CD4-positive, alpha-beta memory T cell (primary cell): ENCODE measurements around the gene LRFN4. TPM values are rescaled to one million over a fixed set of nuclear protein-coding genes. Genes with fewer than 3 reads are reported as not detected.

ENCODE experiments used
- CTCF ChIA-PET: fragments of 350-600 bp; sonication (Branson Sonifier 250); formaldehyde crosslinking; loops from one replicate; lab custom pipeline; 2021; ENCODE audit warnings: inconsistent platforms; ENCODE audit not compliant: partially characterized antibody; lab: Charles Lee
- POLR2A ChIA-PET: fragments of 350-600 bp; sonication (Branson Sonifier 250); formaldehyde crosslinking; loops from one replicate; lab custom pipeline; 2021; ENCODE audit not compliant: partially characterized antibody; lab: Charles Lee
- DNase-seq, 5 donors: peaks; one replicate each; pipeline versions ENCODE4 v3.0.0 to v3.0.0-alpha.2; 2020 to 2022; ENCODE audit warnings: mixed read lengths in 1 of 5
- H3K27ac ChIP-seq: one replicate; pipeline ENCODE4 v1.7.0; 2013; ENCODE audit warnings: low read depth, low read length
- H3K27me3 ChIP-seq: 2 replicates; pipeline ENCODE4 v1.7.0; 2013; ENCODE audit warnings: mild to moderate bottlenecking, low read length, moderate library complexity; ENCODE audit not compliant: insufficient read depth
- H3K36me3 ChIP-seq: 2 replicates; pipeline ENCODE4 v1.7.0; 2013; ENCODE audit warnings: mild to moderate bottlenecking, low read length, moderate library complexity; ENCODE audit not compliant: insufficient read depth
- H3K4me1 ChIP-seq: 2 replicates; pipeline ENCODE4 v1.7.0; 2013; ENCODE audit warnings: mild to moderate bottlenecking, low read length, moderate library complexity; ENCODE audit not compliant: insufficient read depth
- H3K4me3 ChIP-seq, 2 donors: one replicate each; pipeline ENCODE4 v1.7.0; 2013; ENCODE audit warnings: low read length in 2 of 2, mild to moderate bottlenecking in 1 of 2
- H3K9me3 ChIP-seq, 2 donors: one replicate each; pipeline ENCODE4 v1.7.0; 2013; ENCODE audit warnings: low read length in 2 of 2, control low read depth in 1 of 2; ENCODE audit not compliant: control insufficient read depth in 1 of 2
- H3K27ac Mint-ChIP-seq, 7 donors: one replicate each; pipeline ENCODE4 v1.8.0; 2020 to 2021; ENCODE audit warnings: mixed read lengths in 7 of 7, mild to moderate bottlenecking in 6 of 7, inconsistent platforms in 3 of 7, moderate library complexity in 3 of 7
- H3K27me3 Mint-ChIP-seq, 2 donors: one replicate each; pipeline ENCODE4 v1.8.0; 2020 to 2021; ENCODE audit warnings: mixed read lengths in 2 of 2
- H3K36me3 Mint-ChIP-seq, 2 donors: one replicate each; pipeline ENCODE4 v1.8.0; 2020 to 2021; ENCODE audit warnings: mixed read lengths in 2 of 2, inconsistent platforms in 1 of 2, mild to moderate bottlenecking in 1 of 2
- H3K4me1 Mint-ChIP-seq, 4 donors: one replicate each; pipeline ENCODE4 v1.8.0; 2020 to 2021; ENCODE audit warnings: mixed read lengths in 4 of 4, mild to moderate bottlenecking in 1 of 4
- H3K4me3 Mint-ChIP-seq, 8 donors: one replicate each; pipeline ENCODE4 v1.8.0; 2020 to 2021; ENCODE audit warnings: mixed read lengths in 8 of 8, mild to moderate bottlenecking in 7 of 8, moderate library complexity in 6 of 8, inconsistent platforms in 3 of 8
- H3K9me3 Mint-ChIP-seq, 8 donors: one replicate each; pipeline ENCODE4 v1.8.0; 2020 to 2021; ENCODE audit warnings: mixed read lengths in 8 of 8, mild to moderate bottlenecking in 5 of 8, inconsistent platforms in 3 of 8, moderate library complexity in 1 of 8
- intact Hi-C: fragments of 100-400 bp; cut with micrococcal nuclease; formaldehyde crosslinking; loops from one replicate; pipeline ENCODE4 v1.15.1; 2023
- polyA plus RNA-seq, 2 donors: library from polyadenylated mRNA; unstranded; fragments of 300-500 nt; fragmentation: Illumina TruSeq; gene quantifications; one replicate each; pipeline ENCODE4 v1.2.3, GENCODE V29; 2021
- total RNA-seq, 2 experiments: library from RNA; stranded (reverse); gene quantifications; one replicate each; pipeline ENCODE4 v1.2.3, GENCODE V29; 2021

The LRFN4 gene
- total and polyA plus RNA-seq, 4 experiments from 2014 or later: 0.42 to 5.3 (median 4.0) TPM

DNA sequence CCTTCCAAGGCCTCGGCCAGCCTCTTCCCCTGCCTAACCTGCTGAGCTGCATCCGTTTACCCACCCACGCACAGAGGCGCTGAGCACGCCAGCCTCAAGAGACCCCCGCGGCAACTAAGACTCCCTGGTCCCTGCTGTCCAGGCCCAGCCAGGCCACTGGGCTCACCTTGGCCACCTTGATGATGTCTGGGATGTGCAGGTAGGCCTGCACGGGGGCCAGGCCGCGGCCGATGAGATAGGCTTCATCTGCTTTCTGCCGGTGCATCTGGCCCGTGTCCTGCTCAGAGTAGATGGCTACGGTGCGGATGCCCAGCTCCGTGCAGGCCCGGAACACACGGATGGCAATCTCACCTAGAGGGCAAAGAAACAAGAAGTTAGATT is 14.6 kb downstream of the LRFN4 start:
- Mint-ChIP-seq H3K27me3 (no peaks in the 10 kb centered on the region), H3K36me3 (no peaks in the 10 kb centered on the region), H3K4me3 (no peak overlapping the region), H3K4me1 (peaks cover 2 to 13% (median 7%) of the 10 kb centered on the region in 4 donors), H3K27ac (peak overlapping the region in 1 of 7 donors; percentile 25), H3K9me3 (no peaks in the 10 kb centered on the region)
- no peaks in the 10 kb centered on the region for H3K27me3 ChIP-seq
- ChIA-PET POLR2A (no interaction called here), CTCF (interaction anchor here (1.5 kb wide), 1 partner anchor 13 kb away, joined by 3 read pairs; no protein-coding TSS in a partner anchor)
- no peak overlapping the region for H3K4me3 ChIP-seq
- no peaks in the 10 kb centered on the region for H3K9me3 ChIP-seq
- no peak for DNase-seq
- intact Hi-C loops: no loop called here
- H3K4me1 ChIP-seq: peaks cover 8% of the 10 kb centered on the region
- no peak overlapping the region for H3K27ac ChIP-seq
- no peaks in the 10 kb centered on the region for H3K36me3 ChIP-seq

DNA sequence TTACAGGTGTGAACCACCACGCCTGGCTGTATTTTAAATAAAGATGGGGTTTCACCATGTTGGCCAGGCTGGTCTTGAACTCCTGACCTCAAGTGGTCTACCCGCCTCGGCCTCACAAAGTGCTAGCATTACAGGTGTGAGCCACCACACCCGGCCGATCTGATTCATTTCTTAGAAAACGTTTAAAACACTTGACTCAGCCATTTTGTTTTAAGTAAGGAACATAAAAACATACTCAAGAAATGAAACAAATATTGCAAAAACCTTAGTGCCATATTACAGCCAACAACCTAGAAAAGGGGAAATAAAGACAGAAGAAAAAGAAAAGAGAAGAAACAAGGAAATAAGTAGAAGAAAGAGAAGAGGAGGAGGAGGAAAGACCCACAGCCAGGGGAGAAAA is 17.4 kb downstream of the LRFN4 start:
- Histone ChIP-seq H3K4me3 (no peak overlapping the region), H3K27ac (no peak overlapping the region), H3K36me3 (no peaks in the 10 kb centered on the region), H3K27me3 (no peaks in the 10 kb centered on the region), H3K9me3 (no peaks in the 10 kb centered on the region), H3K4me1 (no peaks in the 10 kb centered on the region)
- Mint-ChIP-seq H3K9me3 (no peaks in the 10 kb centered on the region), H3K27me3 (no peaks in the 10 kb centered on the region), H3K27ac (no peak overlapping the region), H3K4me3 (no peak overlapping the region), H3K36me3 (no peaks in the 10 kb centered on the region), H3K4me1 (peaks cover 0 to 2% (median 0%) of the 10 kb centered on the region in 4 donors)
- ChIA-PET POLR2A (no interaction called here), CTCF (no interaction called here)
- intact Hi-C loops: no loop called here
- no peak for DNase-seq

DNA sequence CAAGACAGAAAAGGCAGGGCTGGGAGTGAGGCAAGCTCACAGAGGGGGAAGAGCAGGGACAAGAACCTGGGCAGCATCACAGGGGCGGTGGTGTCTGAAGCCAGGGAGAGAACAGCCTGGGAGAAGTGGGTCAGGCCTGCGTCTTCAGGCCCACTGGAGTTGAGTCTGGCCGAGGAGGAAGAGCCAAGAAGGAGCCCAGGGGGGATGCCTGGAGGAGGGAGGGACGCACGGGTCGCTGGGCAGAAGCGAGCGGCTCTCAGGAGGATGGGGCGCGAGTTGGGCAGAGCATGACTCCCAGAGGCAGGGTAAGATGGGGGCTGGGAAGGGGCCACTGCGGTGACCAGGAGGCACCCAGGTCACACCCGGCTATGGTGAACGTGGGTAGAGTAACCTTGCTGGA is 18.5 kb downstream of the LRFN4 start:
- H3K27ac ChIP-seq: no peak overlapping the region
- no peaks in the 10 kb centered on the region for H3K27me3 ChIP-seq
- no peak overlapping the region for H3K4me3 ChIP-seq
- Mint-ChIP-seq H3K4me3 (no peak overlapping the region), H3K4me1 (peaks cover 2 to 6% (median 4%) of the 10 kb centered on the region in 4 donors), H3K36me3 (no peaks in the 10 kb centered on the region), H3K27me3 (no peaks in the 10 kb centered on the region), H3K9me3 (no peaks in the 10 kb centered on the region), H3K27ac (peak overlapping the region in 1 of 7 donors; percentile 70)
- intact Hi-C loops: no loop called here
- peaks cover 3% of the 10 kb centered on the region for H3K4me1 ChIP-seq
- no peaks in the 10 kb centered on the region for H3K9me3 ChIP-seq
- H3K36me3 ChIP-seq: no peaks in the 10 kb centered on the region
- ChIA-PET CTCF (no interaction called here), POLR2A (no interaction called here)
- DNase-seq: no peak

DNA sequence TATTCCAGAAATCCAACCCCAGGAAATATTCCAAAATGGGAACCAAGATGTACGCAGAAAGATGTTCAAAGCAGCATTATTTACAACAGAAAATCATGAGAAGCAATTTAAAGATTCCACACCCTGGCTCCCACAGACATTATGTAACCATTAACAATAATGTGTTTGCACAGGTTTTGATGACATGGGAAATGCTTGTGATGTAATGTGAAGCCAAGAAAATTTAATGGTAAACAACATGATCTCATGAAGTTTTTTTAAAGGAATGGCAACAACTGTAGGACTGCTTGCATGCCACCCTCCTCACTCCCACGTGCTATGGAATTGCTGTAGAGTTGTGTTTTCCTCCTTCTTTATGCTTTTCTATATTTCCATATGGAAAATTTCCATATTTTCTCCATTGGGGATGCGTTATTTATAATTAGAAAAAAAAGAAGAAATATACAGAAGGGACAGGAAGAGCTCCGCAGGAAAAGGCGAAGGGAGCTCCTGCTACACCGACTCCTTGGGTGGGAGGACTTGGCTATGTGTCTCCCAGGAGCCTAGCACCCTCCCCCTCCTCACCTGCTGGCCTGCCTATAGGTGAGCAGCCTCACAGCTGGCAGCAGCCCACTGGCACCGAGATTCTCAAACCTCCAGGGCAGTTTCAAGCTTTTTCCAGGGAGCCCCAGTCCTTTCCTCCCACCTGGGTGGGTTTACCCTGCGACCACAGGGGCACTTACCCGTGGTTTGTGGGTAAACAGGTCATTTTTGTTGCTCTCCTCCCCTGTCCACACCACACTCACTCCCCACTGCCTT is 20.9 kb downstream of the LRFN4 start:
- no peaks in the 10 kb centered on the region for H3K36me3 ChIP-seq
- intact Hi-C loops: no loop called here
- H3K4me1 ChIP-seq: peaks cover 14% of the 10 kb centered on the region
- Mint-ChIP-seq H3K27me3 (no peaks in the 10 kb centered on the region), H3K36me3 (no peaks in the 10 kb centered on the region), H3K4me3 (no peak overlapping the region), H3K4me1 (peaks cover 10 to 23% (median 13%) of the 10 kb centered on the region in 4 donors), H3K9me3 (no peaks in the 10 kb centered on the region), H3K27ac (peak overlapping the region in 1 of 7 donors; percentile 29)
- ChIA-PET CTCF (no interaction called here), POLR2A (no interaction called here)
- no peaks in the 10 kb centered on the region for H3K9me3 ChIP-seq
- H3K27me3 ChIP-seq: no peaks in the 10 kb centered on the region
- no peak for DNase-seq
- no peak overlapping the region for H3K4me3 ChIP-seq
- H3K27ac ChIP-seq: no peak overlapping the region

DNA sequence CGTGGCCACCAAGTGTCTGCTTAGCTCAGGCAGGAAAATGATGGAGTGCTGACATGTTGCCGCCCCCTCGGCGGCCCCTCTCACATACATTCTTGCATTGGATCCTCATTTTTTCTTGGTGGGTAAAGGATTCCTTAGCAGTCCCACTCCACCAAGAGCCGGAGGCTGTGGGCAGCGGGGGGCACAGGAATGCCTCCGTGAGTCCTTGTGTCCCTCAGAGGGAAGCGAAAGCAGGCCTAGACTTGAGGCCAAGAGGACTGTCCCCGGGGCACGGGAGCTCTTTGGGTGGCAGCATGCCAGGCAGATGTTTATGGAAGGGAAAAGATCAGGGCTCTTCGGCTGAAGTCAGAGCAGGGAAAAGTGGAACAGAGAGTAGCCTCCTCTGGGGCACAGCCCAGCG is 21.6 kb downstream of the LRFN4 start:
- Mint-ChIP-seq H3K27me3 (no peaks in the 10 kb centered on the region), H3K27ac (no peak overlapping the region), H3K36me3 (no peaks in the 10 kb centered on the region), H3K4me1 (peaks cover 10 to 25% (median 13%) of the 10 kb centered on the region in 4 donors), H3K9me3 (no peaks in the 10 kb centered on the region), H3K4me3 (no peak overlapping the region)
- POLR2A ChIA-PET: no interaction called here
- DNase-seq: no peak
- Histone ChIP-seq H3K4me3 (no peak overlapping the region), H3K36me3 (no peaks in the 10 kb centered on the region), H3K27me3 (no peaks in the 10 kb centered on the region), H3K4me1 (peaks cover 14% of the 10 kb centered on the region), H3K27ac (no peak overlapping the region), H3K9me3 (no peaks in the 10 kb centered on the region)
- CTCF ChIA-PET: no interaction called here
- intact Hi-C loops: no loop called here

DNA sequence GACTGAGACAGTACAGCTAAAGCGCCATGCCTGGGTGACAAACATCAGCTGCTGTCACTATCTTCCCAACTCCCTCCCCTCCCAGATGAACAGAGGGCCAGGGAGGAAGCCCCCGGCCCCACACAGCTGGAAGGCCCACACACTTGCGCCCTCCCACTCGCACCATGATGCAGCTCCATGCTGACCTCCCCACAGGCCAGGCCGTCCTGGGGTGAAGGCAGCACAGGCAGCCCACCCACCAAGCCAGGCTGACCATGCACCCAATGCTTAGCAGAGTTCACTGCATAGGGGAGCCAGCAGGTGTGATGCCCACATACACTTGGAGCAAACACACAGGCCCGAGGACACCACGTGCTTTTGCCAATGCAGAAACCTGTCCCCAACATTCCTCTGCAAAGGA is 22.1 kb downstream of the LRFN4 start:
- H3K4me3 ChIP-seq: no peak overlapping the region
- Mint-ChIP-seq H3K36me3 (no peaks in the 10 kb centered on the region), H3K9me3 (no peaks in the 10 kb centered on the region), H3K4me1 (peaks cover 10 to 25% (median 13%) of the 10 kb centered on the region in 4 donors), H3K27me3 (no peaks in the 10 kb centered on the region), H3K27ac (no peak overlapping the region), H3K4me3 (no peak overlapping the region)
- POLR2A ChIA-PET: no interaction called here
- intact Hi-C loops: no loop called here
- H3K4me1 ChIP-seq: peaks cover 14% of the 10 kb centered on the region
- CTCF ChIA-PET: no interaction called here
- no peaks in the 10 kb centered on the region for H3K36me3 ChIP-seq
- DNase-seq: no peak
- H3K27me3 ChIP-seq: no peaks in the 10 kb centered on the region
- H3K27ac ChIP-seq: no peak overlapping the region
- no peaks in the 10 kb centered on the region for H3K9me3 ChIP-seq

- Mint-ChIP-seq H3K9me3 (no peaks in the 10 kb centered on the region), H3K27me3 (no peaks in the 10 kb centered on the region), H3K4me1 (peaks cover 10 to 25% (median 13%) of the 10 kb centered on the region in 4 donors), H3K36me3 (no peaks in the 10 kb centered on the region), H3K27ac (peak overlapping the region in 1 of 7 donors; percentile 2), H3K4me3 (no peak overlapping the region)
- ChIA-PET CTCF (interaction anchor here (0.5 to 4.7 kb wide), 4 partner anchors 27 to 1121 kb away, joined by 3 to 23 read pairs (median 4); no protein-coding TSS in a partner anchor), POLR2A (no interaction called here)
- no peak overlapping the region for H3K27ac ChIP-seq
- no peak overlapping the region for H3K4me3 ChIP-seq
- no peaks in the 10 kb centered on the region for H3K36me3 ChIP-seq
- H3K27me3 ChIP-seq: no peaks in the 10 kb centered on the region
- H3K4me1 ChIP-seq: peaks cover 14% of the 10 kb centered on the region
- no peaks in the 10 kb centered on the region for H3K9me3 ChIP-seq
- intact Hi-C loops: no loop called here
- no peak for DNase-seq
Observed at GRCh38 chr11:66879583-66879982, 22.7 kb downstream of the LRFN4 start.
